Measurements from ENCODE around the gene TSGA10IP.

GRCh38 chr11:65954771-65955170, 9.5 kb downstream of the TSGA10IP start:
- no peak for TF ChIP-seq CTCF (IDR thresholded peaks at IDR 0.05)
- no peak for TF ChIP-seq ZFX (IDR thresholded peaks at IDR 0.05; ENCODE audit: borderline replicate concordance)

Data from 22Rv1 (cell line).